K562 (cell line): ENCODE results near the gene SDSL. TPM values are rescaled to one million over a fixed set of nuclear protein-coding genes. Genes with fewer than 3 reads are reported as not detected.

Source experiments
- ATAC-seq: fragments of 200-7000 bp; cut with Tn5 transposase; 3 replicates; pipeline ENCODE4 v1.9.1; 2020; ENCODE audit warnings: moderate library complexity
- BruUV-seq: library from RNA; stranded (reverse); fragments of 400-500 nt; replicated peaks from 2 replicates; lab custom pipeline; 2021; lab: Mats Ljungman, UMichigan
- CTCF ChIA-PET: fragments of 300-600 bp; formaldehyde crosslinking; extraction: SDS; loops from one replicate; lab custom pipeline; 2021; ENCODE audit warnings: low intra/inter-chr PET ratio; lab: Yijun Ruan, JAX
- POLR2A ChIA-PET: fragments of 300-600, 350-650 bp; sonication (Branson Sonifier 250); formaldehyde crosslinking; extraction: SDS; loops from one replicate; lab custom pipeline; 2021; ENCODE audit warnings: antibody characterized with exemption, inconsistent platforms; lab: Yijun Ruan, JAX
- DNase-seq, 4 experiments: peaks; one replicate each; pipeline versions ENCODE4 v3.0.0 to v3.0.0-alpha.2; 2011 to 2018; ENCODE audit warnings: low spot score in 3 of 4, mixed read lengths in 3 of 4; ENCODE audit errors: extremely low read depth in 1 of 4
- FAIRE-seq: peaks from 2 replicates; lab custom pipeline; 2011; peaks lifted over from hg19 to GRCh38; lab: Jason Lieb, UNC
- H2AFZ ChIP-seq: 2 replicates; pipeline ENCODE4 v1.6.0; 2011; ENCODE audit warnings: low read depth, low read length, control low read depth, inconsistent platforms
- H3K27ac ChIP-seq: fragments of 200-600 bp; 3 replicates; pipeline ENCODE4 v1.8.0; 2011; ENCODE audit warnings: low read depth, mild to moderate bottlenecking, control low read depth, inconsistent platforms, low read length, moderate library complexity, mixed read lengths; ENCODE audit errors: extremely low read depth
- H3K27me3 ChIP-seq, 2 experiments: fragments of 300-600 bp in 1 of 2; 2 replicates in 1 of 2; 3 replicates in 1 of 2; pipeline versions ENCODE4 v1.6.0 to v1.8.0; 2011; ENCODE audit warnings: inconsistent platforms in 2 of 2, low read length in 2 of 2, mild to moderate bottlenecking in 1 of 2, mixed read lengths in 1 of 2, moderate library complexity in 1 of 2; ENCODE audit not compliant: control insufficient read depth in 2 of 2, insufficient read depth in 2 of 2
- H3K36me3 ChIP-seq: fragments of 300-600 bp; 3 replicates; pipeline ENCODE4 v1.8.0; 2011; ENCODE audit warnings: mild to moderate bottlenecking, low read length, inconsistent platforms; ENCODE audit not compliant: control insufficient read depth, insufficient read depth
- H3K4me1 ChIP-seq, 2 experiments: fragments of 200-600 bp in 1 of 2; replicated peaks in 1 of 2; 2 replicates in 1 of 2; 3 replicates in 1 of 2; pipeline versions ENCODE4 v1.5.1 to v1.8.0; 2011; ENCODE audit warnings: inconsistent platforms in 2 of 2, low read length in 2 of 2, mild to moderate bottlenecking in 1 of 2, mixed read lengths in 1 of 2, moderate library complexity in 1 of 2; ENCODE audit not compliant: control insufficient read depth in 2 of 2, insufficient read depth in 2 of 2
- H3K4me2 ChIP-seq: 2 replicates; pipeline ENCODE4 v1.6.1; 2011; ENCODE audit warnings: low read length, control low read depth, inconsistent platforms, mixed read lengths; ENCODE audit not compliant: insufficient read depth
- H3K4me3 ChIP-seq: fragments of 200-600 bp; sonication (generic), shearing (Covaris generic); 2 replicates; pipeline ENCODE4 v1.5.1; 2016; ENCODE audit warnings: control low read depth, inconsistent platforms
- H3K79me2 ChIP-seq: fragments of 200-600 bp; 3 replicates; pipeline ENCODE4 v1.8.0; 2011; ENCODE audit warnings: low read length, inconsistent platforms; ENCODE audit not compliant: control insufficient read depth, insufficient read depth
- H3K9ac ChIP-seq, 2 experiments: 2 replicates each; pipeline versions ENCODE4 v1.6.0 to v1.6.1; 2011; ENCODE audit warnings: low read depth in 2 of 2, low read length in 2 of 2, control low read depth in 1 of 2, inconsistent platforms in 1 of 2, mild to moderate bottlenecking in 1 of 2, mixed read lengths in 1 of 2; ENCODE audit not compliant: insufficient read depth in 1 of 2
- H3K9me1 ChIP-seq: one replicate; pipeline ENCODE4 v1.6.0; 2011; ENCODE audit warnings: inconsistent platforms, mild to moderate bottlenecking, low read length, moderate library complexity; ENCODE audit not compliant: control insufficient read depth, insufficient read depth
- H3K9me3 ChIP-seq: replicated peaks from 2 replicates; pipeline ENCODE4 v1.5.1; 2011; ENCODE audit warnings: low read depth, low read length, inconsistent platforms; ENCODE audit not compliant: control insufficient read depth, insufficient read depth
- H4K20me1 ChIP-seq: replicated peaks from 2 replicates; pipeline ENCODE4 v1.6.1; 2011; ENCODE audit warnings: low read length, inconsistent platforms, mixed read lengths; ENCODE audit not compliant: control insufficient read depth, insufficient read depth
- ETV6 ChIP-seq, 3 experiments: fragments of 150-350 bp in 1 of 3; sonication (generic) in 1 of 3; formaldehyde crosslinking in 1 of 3; IDR thresholded peaks; 2 replicates each; pipeline versions ENCODE4 v1.6.1 to v1.8.0; 2014 to 2022; ENCODE audit warnings: borderline replicate concordance in 2 of 3, low read depth in 2 of 3, antibody characterized with exemption in 1 of 3, low read length in 1 of 3, mild to moderate bottlenecking in 1 of 3, missing genetic modification reagents in 1 of 3
- GTF2B ChIP-seq: IDR thresholded peaks from 2 replicates; pipeline ENCODE4 v1.6.1; 2011; ENCODE audit not compliant: insufficient read length; ENCODE audit errors: extremely low read depth
- RBM34 ChIP-seq: fragments of 200-400 bp; formaldehyde crosslinking; IDR thresholded peaks from 2 replicates; pipeline ENCODE4 v1.6.1; 2018; ENCODE audit warnings: low read length, borderline replicate concordance; ENCODE audit not compliant: insufficient read depth
- SAFB ChIP-seq: fragments of 200-400 bp; formaldehyde crosslinking; IDR thresholded peaks from 2 replicates; pipeline ENCODE4 v1.6.1; 2017; ENCODE audit warnings: low read depth, low read length, borderline replicate concordance
- SMC3 ChIP-seq: conservative IDR thresholded peaks from 2 replicates; pipeline ENCODE4 v1.6.1; 2011; ENCODE audit warnings: low read depth, low read length, improper control_type of control experiment; ENCODE audit not compliant: insufficient read depth
- SRSF7 ChIP-seq: fragments of 200-400 bp; formaldehyde crosslinking; optimal IDR thresholded peaks from 2 replicates; pipeline ENCODE3; 2017; ENCODE audit warnings: mild to moderate bottlenecking, low read depth, low read length
- ZKSCAN3 ChIP-seq: fragments of 250-450 bp; sonication (Bioruptor Pico); IDR thresholded peaks from 2 replicates; pipeline ENCODE4 v1.4.0; 2020
- ZNF444 ChIP-seq: fragments of 250-450 bp; sonication (Bioruptor Pico); IDR thresholded peaks from 2 replicates; pipeline ENCODE4 v1.4.0; 2020; ENCODE audit warnings: mild to moderate bottlenecking, moderate library complexity
- WGBS: fragments of 100-300 bp; shearing (Covaris generic); methylation state at CpG from one replicate; pipeline ENCODE4 v1.1.6; 2016; ENCODE audit warnings: low coverage, mixed read lengths; ENCODE audit not compliant: insufficient coverage; ENCODE audit errors: missing lambda C conversion rate; 5-methylcytosine and 5-hydroxymethylcytosine counted together
- in situ Hi-C: fragments of 300-500 bp; cut with MboI; formaldehyde crosslinking; loops from 4 replicates; pipeline ENCODE4 v1.15.0; 2018; ENCODE audit warnings: inconsistent platforms, mixed read lengths
- intact Hi-C: fragments of 100-400 bp; cut with micrococcal nuclease; formaldehyde crosslinking; loops from 2 replicates; pipeline ENCODE4 v1.14.2; 2022
- polyA plus RNA-seq, 8 experiments: library from polyadenylated mRNA; depleted of rRNA in 4 of 8; stranded (reverse) in 5 of 8; unstranded in 3 of 8; fragments of >200 nt; fragmentation: Nextera tagmentation in 2 of 8; fragmentation: Illumina TruSeq in 1 of 8; extraction: Ambion mirVana in 2 of 8; extraction: Trizol in 1 of 8; gene quantifications; 2 replicates each; pipeline versions ENCODE4 v1.2.1 to v1.2.3, GENCODE V29; 2011 to 2014; ENCODE audit warnings: inconsistent platforms in 1 of 8, missing spikeins in 1 of 8
- total RNA-seq, 7 experiments: library from RNA; depleted of rRNA in 6 of 7; stranded (reverse); fragments of >200 nt in 6 of 7; fragmentation: Illumina TruSeq in 2 of 7; extraction: Trizol in 2 of 7; gene quantifications; 2 replicates each; pipeline versions ENCODE4 v1.2.1 to v1.2.3, GENCODE V29; 2011 to 2021; ENCODE audit warnings: low replicate concordance in 1 of 7
- TF ChIP-seq, protein P1 (sequence below): fragments of 450-650 bp; formaldehyde crosslinking; IDR thresholded peaks from 2 replicates; pipeline ENCODE4 v1.4.0; 2020; ENCODE audit warnings: mild to moderate bottlenecking

SDSL gene
- total and polyA plus RNA-seq, 9 of the 15 experiments (the other 6 are each of a cell fraction or from before 2014, with no cell fraction given) = 0.31 to 11.0 (median 7.4) TPM

DNA sequence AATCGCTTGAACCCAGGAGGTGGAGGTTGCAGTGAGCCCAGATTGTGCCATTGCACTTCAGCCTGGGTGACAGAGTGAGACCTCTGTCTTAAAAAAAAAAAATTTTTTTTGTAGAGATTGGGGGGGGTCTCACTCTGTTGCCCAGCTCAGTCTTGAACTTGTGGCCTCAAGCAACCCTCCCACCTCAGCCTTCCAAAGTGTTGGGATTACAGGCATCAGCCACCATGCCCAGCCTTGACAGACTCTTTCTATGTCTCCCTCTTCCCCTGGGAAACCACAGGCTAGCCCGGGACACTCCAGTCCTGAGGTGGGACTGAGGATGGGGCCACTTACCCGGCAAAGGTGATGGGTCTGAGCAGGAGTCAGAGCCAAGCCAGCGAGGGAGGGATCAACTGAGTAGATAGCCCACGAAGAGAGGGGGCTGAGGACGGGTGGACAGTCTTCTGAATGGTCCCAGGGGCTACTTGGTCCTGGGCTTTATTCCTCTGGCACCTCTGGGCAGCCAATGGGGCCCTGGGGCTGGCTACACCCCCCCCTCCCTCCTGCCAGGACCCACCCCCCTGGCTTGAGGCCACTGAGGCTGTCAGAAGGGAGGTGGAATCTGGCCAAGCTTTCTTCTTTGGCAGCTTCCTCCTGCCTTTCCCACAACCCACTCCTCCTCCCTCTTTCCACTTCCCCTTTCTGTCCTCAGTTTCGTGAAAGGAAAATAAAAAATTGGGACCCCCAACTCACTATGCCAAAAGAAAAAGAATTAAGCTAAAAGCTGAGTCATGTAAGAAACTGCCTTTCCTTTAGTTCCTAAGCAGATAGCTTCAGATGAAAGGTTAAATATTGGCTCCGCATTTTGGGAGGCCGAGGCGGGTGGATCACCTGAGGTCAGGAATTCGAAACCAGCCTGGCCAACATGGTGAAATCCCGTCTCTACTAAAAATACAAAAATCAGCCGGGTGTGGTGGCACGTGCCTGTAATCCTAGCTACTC lies 18.5 kb upstream of the SDSL start, which contains the start of gene SDS (continued):
- TF ChIP-seq ZKSCAN3 (CRISPR knock-in tag) = no peak
- TF ChIP-seq, protein P1, sequence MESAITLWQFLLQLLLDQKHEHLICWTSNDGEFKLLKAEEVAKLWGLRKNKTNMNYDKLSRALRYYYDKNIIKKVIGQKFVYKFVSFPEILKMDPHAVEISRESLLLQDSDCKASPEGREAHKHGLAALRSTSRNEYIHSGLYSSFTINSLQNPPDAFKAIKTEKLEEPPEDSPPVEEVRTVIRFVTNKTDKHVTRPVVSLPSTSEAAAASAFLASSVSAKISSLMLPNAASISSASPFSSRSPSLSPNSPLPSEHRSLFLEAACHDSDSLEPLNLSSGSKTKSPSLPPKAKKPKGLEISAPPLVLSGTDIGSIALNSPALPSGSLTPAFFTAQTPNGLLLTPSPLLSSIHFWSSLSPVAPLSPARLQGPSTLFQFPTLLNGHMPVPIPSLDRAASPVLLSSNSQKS (CRISPR knock-in tag) = no peak
- TF ChIP-seq GTF2B = no peak

- Histone ChIP-seq H3K27ac (no peak overlapping the region), H4K20me1 (no peaks in the 10 kb centered on the region), H3K9ac (no peak overlapping the region)
- no peak for TF ChIP-seq ETV6 (IDR thresholded peaks at IDR 0.05; ENCODE audit: borderline replicate concordance in 1 of 2, low read depth in 2 of 2, low read length in 1 of 2)
- TF ChIP-seq ETV6 (CRISPR knock-in tag; IDR thresholded peaks at IDR 0.05; ENCODE audit: borderline replicate concordance) = no peak
- TF ChIP-seq RBM34 = no peak
- TF ChIP-seq SAFB = no peak
- no peak for TF ChIP-seq ZNF444 (CRISPR knock-in tag)
- TF ChIP-seq SRSF7 = no peak
- TF ChIP-seq SMC3 = no peak
- TF ChIP-seq, all 486 proteins: peak for 0
- H3K79me2 ChIP-seq = no peaks in the 10 kb centered on the region
- POLR2A ChIA-PET = interaction anchor here (0.7 to 1.7 kb wide), 4 partner anchors 8 to 16 kb away, joined by 3 to 6 read pairs (median 4); partner anchors contain the start of gene SDSL
- H3K4me3 ChIP-seq = no peak overlapping the region
- no peaks in the 10 kb centered on the region for H3K9me3 ChIP-seq
- ATAC-seq = no peak
- H2AFZ ChIP-seq = no peak overlapping the region; the same call in 1 of the 2 replicates
- intact Hi-C loops (no loop called here), in situ Hi-C loops (loop anchor here (25.0 kb wide), 1 partner anchor 218 kb away; the partner anchor contains the start of genes DDX54 and RITA1)
- no TSS peak for BruUV-seq
- H3K4me1 ChIP-seq = peaks cover 14 to 24% of the 10 kb centered on the region in 2 experiments; a peak in 4 of 5 replicates
- WGBS = 73% methylated on average over 3 of the region's 3 CpGs
- DNase-seq = no peak
- no peaks in the 10 kb centered on the region for H3K36me3 ChIP-seq
- no peaks in the 10 kb centered on the region for H3K27me3 ChIP-seq
- H3K9me1 ChIP-seq = no peaks in the 10 kb centered on the region
- no peak for FAIRE-seq
- CTCF ChIA-PET = no interaction called here
- no peak overlapping the region for H3K4me2 ChIP-seq
Measured at GRCh38 chr12:113405694-113406093, 16.5 kb upstream of the SDSL start.
